Right ventricle myocardium inferior (tissue), 1 donor: ENCODE results near the gene SUPT4H1. TPM values are rescaled to one million over a fixed set of nuclear protein-coding genes. Genes with fewer than 3 reads are reported as not detected.

Experiments used
- ATAC-seq: fragments of 200-7000 bp; cut with Tn5 transposase; one replicate; pipeline ENCODE4 v1.9.1; 2020; ENCODE audit warnings: mild to moderate bottlenecking, moderate library complexity
- DNase-seq: peaks from one replicate; pipeline ENCODE4 v3.0.0; 2021; ENCODE audit errors: missing footprints
- intact Hi-C: fragments of 100-400 bp; cut with DNase I; formaldehyde crosslinking; loops from one replicate; pipeline ENCODE4 v1.11.0; 2022
- microRNA-seq: library from miRNA; unstranded; fragments of <30 nt; microRNA quantifications from one replicate; pipeline ENCODE4 v1.2.0, GENCODE V29; 2020
- total RNA-seq: library from RNA; stranded (reverse); fragmentation: NEBNext Ultra II Directional; extraction: Animal tissue kit (Norgen Biotek cat#: 25700); gene quantifications from one replicate; pipeline ENCODE4 v1.2.1, GENCODE V29; 2021
- donor health status: DM: no; HTN: yes; CAD: no; lungs with severe emphysema.

The SUPT4H1 gene
- total RNA-seq, 1 donor from 2014 or later, result 58.2 TPM

- no peak for ATAC-seq
- intact Hi-C loops, result no loop called here
- peak; percentile 28 for DNase-seq
These were observed 48.9 kb downstream of the SUPT4H1 start for GRCh38 chr17:58302919-58303585.

GRCh38 chr17:58302171-58302918 lies 49.7 kb downstream of the SUPT4H1 start:
- intact Hi-C loops, result no loop called here
- ATAC-seq, result no peak
- DNase-seq, result peak; percentile 17

- ATAC-seq (no peak), DNase-seq (peak; percentile 20)
- intact Hi-C loops, result no loop called here
These were observed 50.4 kb downstream of the SUPT4H1 start for GRCh38 chr17:58301504-58302150.

GRCh38 chr17:58300336-58300735 lies 51.7 kb downstream of the SUPT4H1 start:
- intact Hi-C loops, result no loop called here
- no peak for ATAC-seq
- peak; percentile 45 for DNase-seq

Small RNAs within 50 kb of the gene (microRNA-seq; reads per million reads assigned to microRNA genes)
- not detected for gene MIR4736

Other genes starting within 250 kb of the SUPT4H1 start
- not detected for gene OR4D1, start 203.8 kb downstream of the SUPT4H1 start, total RNA-seq
- gene OR4D2, start 185.2 kb downstream of the SUPT4H1 start, total RNA-seq, result not detected
- not detected for gene EPX, start 159.5 kb downstream of the SUPT4H1 start, total RNA-seq
- gene MKS1, start 132.9 kb downstream of the SUPT4H1 start, total RNA-seq, result 7.7 TPM
- not detected for gene LPO, start 113.6 kb downstream of the SUPT4H1 start, total RNA-seq
- gene MPO, start 71.3 kb downstream of the SUPT4H1 start, total RNA-seq, result 0.08 TPM
- gene TSPOAP1, start 23.4 kb downstream of the SUPT4H1 start, total RNA-seq, result 12.1 TPM
- 4.4 TPM for gene RNF43, start 65.3 kb upstream of the SUPT4H1 start, total RNA-seq
- gene HSF5, start 136.2 kb upstream of the SUPT4H1 start, total RNA-seq, result not detected
- gene MTMR4, start 162.4 kb upstream of the SUPT4H1 start, total RNA-seq, result 14.3 TPM